Endothelial cell (in vitro differentiated cells): ENCODE results near the gene ETV4. TPM values are rescaled to one million over a fixed set of nuclear protein-coding genes. Genes with fewer than 3 reads are reported as not detected.

Source experiments
- DNase-seq: peaks from one replicate; pipeline ENCODE4 v3.0.0; 2021; ENCODE audit warnings: low spot score
- H3K27ac Mint-ChIP-seq: one replicate; pipeline ENCODE4 v1.8.0; 2021; ENCODE audit warnings: mixed read lengths, inconsistent platforms; ENCODE audit not compliant: unreplicated experiment
- H3K27me3 Mint-ChIP-seq: one replicate; pipeline ENCODE4 v1.8.0; 2021; ENCODE audit warnings: mild to moderate bottlenecking, moderate library complexity, mixed read lengths, inconsistent platforms; ENCODE audit not compliant: unreplicated experiment
- H3K36me3 Mint-ChIP-seq: one replicate; pipeline ENCODE4 v1.8.0; 2021; ENCODE audit warnings: mild to moderate bottlenecking, low read depth, mixed read lengths, inconsistent platforms; ENCODE audit not compliant: unreplicated experiment
- H3K4me1 Mint-ChIP-seq: one replicate; pipeline ENCODE4 v1.8.0; 2021; ENCODE audit warnings: mild to moderate bottlenecking, mixed read lengths, inconsistent platforms; ENCODE audit not compliant: unreplicated experiment
- H3K4me3 Mint-ChIP-seq: one replicate; pipeline ENCODE4 v1.8.0; 2021; ENCODE audit warnings: mild to moderate bottlenecking, mixed read lengths, inconsistent platforms; ENCODE audit not compliant: unreplicated experiment
- H3K9me3 Mint-ChIP-seq: one replicate; pipeline ENCODE4 v1.8.0; 2021; ENCODE audit warnings: mixed read lengths, inconsistent platforms; ENCODE audit not compliant: unreplicated experiment
- CTCF ChIP-seq: fragments of 200-600 bp; sonication (generic); IDR thresholded peaks from one replicate; pipeline ENCODE4 v1.5.0; 2021; ENCODE audit warnings: antibody characterized with exemption; ENCODE audit not compliant: unreplicated experiment
- total RNA-seq: library from RNA; stranded (reverse); fragmentation: NEBNext Ultra II Directional; extraction: Animal tissue kit (Norgen Biotek cat#: 25700); gene quantifications from one replicate; pipeline ENCODE4 v1.2.1, GENCODE V29; 2021; ENCODE audit not compliant: unreplicated experiment

The ETV4 gene
- total RNA-seq, 1 donor from 2014 or later = 37.1 TPM

- no peak for DNase-seq
- Mint-ChIP-seq H3K9me3 (no peaks in the 10 kb centered on the region), H3K36me3 (no peaks in the 10 kb centered on the region), H3K27ac (peak overlapping the region; percentile 89), H3K4me3 (peak overlapping the region; percentile 25), H3K27me3 (peaks cover 7% of the 10 kb centered on the region), H3K4me1 (peaks cover 30% of the 10 kb centered on the region)
- TF ChIP-seq CTCF = no peak
Measured at GRCh38 chr17:43577664-43578403, 31.7 kb upstream of the ETV4 start.

GRCh38 chr17:43576563-43577229, 30.6 kb upstream of the ETV4 start:
- H3K9me3 Mint-ChIP-seq = no peaks in the 10 kb centered on the region
- DNase-seq = peak; percentile 78
- H3K4me1 Mint-ChIP-seq = peaks cover 30% of the 10 kb centered on the region
- no peaks in the 10 kb centered on the region for H3K36me3 Mint-ChIP-seq
- H3K27ac Mint-ChIP-seq = no peak overlapping the region
- peaks cover 7% of the 10 kb centered on the region for H3K27me3 Mint-ChIP-seq
- H3K4me3 Mint-ChIP-seq = no peak overlapping the region
- TF ChIP-seq CTCF = peak; percentile 97

GRCh38 chr17:43574896-43575525, 28.9 kb upstream of the ETV4 start:
- no peak overlapping the region for H3K27ac Mint-ChIP-seq
- peaks cover 30% of the 10 kb centered on the region for H3K4me1 Mint-ChIP-seq

GRCh38 chr17:43574348-43574747, 28.2 kb upstream of the ETV4 start:
- peaks cover 25% of the 10 kb centered on the region for H3K4me1 Mint-ChIP-seq
- H3K4me3 Mint-ChIP-seq = peak overlapping the region; percentile 34
- no peak for TF ChIP-seq CTCF
- peaks cover 8% of the 10 kb centered on the region for H3K27me3 Mint-ChIP-seq
- no peaks in the 10 kb centered on the region for H3K36me3 Mint-ChIP-seq
- H3K27ac Mint-ChIP-seq = no peak overlapping the region
- DNase-seq = no peak
- H3K9me3 Mint-ChIP-seq = no peaks in the 10 kb centered on the region

More at GRCh38 chr17:43574896-43575525, 28.9 kb upstream of the ETV4 start:
- Mint-ChIP-seq H3K4me3 (peak overlapping the region; percentile 34), H3K27me3 (peaks cover 8% of the 10 kb centered on the region), H3K36me3 (no peaks in the 10 kb centered on the region), H3K9me3 (no peaks in the 10 kb centered on the region)
- no peak for TF ChIP-seq CTCF
- DNase-seq = no peak
